HG02885 (cell line): Measurements from ENCODE around the gene TPM1.

ENCODE experiments used
- ATAC-seq: cut with Tn5 transposase; IDR thresholded peaks from one replicate; pipeline ENCODE4 v1.9.1; 2021; ENCODE audit warnings: mild to moderate bottlenecking; ENCODE audit not compliant: unreplicated experiment, poor library complexity

Gene TPM1

DNA sequence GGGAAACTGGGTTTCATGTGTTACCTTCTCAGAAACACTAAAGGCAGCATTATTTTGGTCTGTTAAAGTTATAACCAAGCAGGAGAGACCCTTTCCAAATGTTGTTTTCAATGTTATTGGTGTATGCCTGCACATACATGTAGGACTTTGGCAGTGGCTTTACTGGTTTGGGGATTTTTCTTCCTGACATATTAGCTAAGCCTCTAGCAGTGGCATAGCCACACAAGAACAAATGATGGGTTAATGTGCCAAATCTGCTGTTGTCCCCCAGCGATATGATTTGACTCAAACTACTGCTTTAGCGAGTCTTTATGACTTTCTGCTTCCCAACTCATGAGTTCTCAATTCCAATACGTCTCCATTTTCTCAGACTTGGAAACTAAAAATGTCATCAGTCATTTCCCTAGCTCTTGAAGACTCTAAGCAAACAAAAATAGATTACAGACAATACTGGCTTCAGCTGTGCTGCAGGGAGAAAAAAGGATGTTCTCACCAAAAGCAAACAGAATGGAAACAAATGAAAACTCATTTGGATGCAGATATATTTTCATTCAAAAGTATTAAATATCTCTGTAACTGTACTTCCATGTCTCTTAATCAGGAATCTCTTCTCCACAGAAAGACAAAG is 29.6 kb downstream of the TPM1 start:
- ATAC-seq, result no peak

DNA sequence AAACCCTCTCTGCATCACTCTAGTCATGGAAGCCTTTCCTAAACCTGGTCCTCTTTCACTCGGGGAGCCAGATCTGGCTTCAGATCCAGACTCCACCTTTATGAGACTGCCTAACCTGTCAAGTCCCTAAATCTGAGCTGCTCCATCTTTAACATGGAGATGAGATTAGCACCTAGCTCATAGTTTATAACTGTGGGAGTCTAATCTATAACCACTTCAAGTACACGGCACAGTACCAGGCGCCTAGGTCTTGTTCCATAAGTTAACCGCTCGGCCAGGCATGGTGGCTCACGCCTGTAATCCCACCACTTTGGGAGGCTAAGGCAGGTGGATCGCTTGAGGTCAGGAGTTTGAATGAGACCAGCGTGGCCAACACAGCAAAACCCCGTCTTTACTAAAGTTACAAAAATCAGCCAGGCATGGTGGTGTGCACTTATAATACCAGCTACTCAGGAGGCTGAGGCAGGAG is 30.3 kb downstream of the TPM1 start:
- no peak for ATAC-seq

GRCh38 chr15:63073497-63074172 is 31.1 kb downstream of the TPM1 start:
- no peak for ATAC-seq

DNA sequence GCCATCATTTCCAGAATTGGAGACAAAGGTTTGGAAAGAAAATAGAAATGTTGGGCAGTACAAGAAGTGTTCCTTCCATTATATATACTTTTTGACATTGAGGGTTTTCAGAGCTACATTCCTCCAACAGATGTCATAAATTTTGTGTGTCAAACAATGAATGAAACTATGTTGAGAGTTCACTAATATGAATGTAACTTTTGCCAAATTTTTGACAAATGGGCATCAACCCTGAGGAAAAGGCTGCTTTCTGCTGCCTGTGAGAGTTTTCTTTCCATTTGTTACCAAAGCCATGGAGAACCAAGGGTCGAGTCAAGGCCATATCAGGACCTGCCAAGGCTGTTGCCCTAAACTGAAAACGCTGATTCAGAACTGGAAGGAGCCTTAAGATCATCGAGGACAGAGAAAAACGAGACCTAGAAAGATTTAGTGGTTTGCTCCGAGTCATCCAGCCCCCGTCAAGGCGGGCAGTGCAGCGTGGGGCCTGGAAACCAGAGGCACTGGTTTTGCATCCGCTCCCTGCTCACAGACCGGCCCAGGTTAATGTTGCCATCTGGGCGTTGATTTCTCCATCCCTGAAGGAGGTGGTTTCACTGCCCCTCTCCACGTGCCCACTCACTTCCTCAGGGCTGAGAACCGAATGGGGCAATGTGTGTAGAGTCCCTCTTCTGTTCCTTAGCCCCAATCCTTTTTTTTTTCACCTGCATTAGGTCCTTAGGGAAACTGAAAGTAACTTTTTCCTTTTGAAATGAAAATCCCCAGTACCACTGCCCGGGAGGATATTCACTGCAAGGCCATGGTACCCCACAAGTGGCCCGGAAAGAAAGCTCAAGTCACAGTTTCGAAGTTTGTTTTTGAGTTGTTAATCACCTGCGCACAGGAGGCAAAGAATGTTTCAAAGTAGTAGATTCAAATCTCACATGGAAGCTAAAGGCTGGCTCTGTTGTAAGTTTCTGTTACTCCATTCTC is 32.8 kb downstream of the TPM1 start:
- no peak for ATAC-seq

GRCh38 chr15:63075984-63076713 is 33.6 kb downstream of the TPM1 start:
- no peak for ATAC-seq

- no peak for ATAC-seq
Observed at GRCh38 chr15:63076714-63077046, 34.1 kb downstream of the TPM1 start.

- ATAC-seq, result no peak
Observed at GRCh38 chr15:63077952-63078351, 35.4 kb downstream of the TPM1 start.

GRCh38 chr15:63079947-63080626 is 37.5 kb downstream of the TPM1 start:
- no peak for ATAC-seq

GRCh38 chr15:63080634-63081250 is 38.2 kb downstream of the TPM1 start:
- no peak for ATAC-seq

GRCh38 chr15:63082366-63082765 is 39.8 kb downstream of the TPM1 start:
- ATAC-seq, result no peak

GRCh38 chr15:63083044-63083443 is 40.5 kb downstream of the TPM1 start:
- no peak for ATAC-seq

DNA sequence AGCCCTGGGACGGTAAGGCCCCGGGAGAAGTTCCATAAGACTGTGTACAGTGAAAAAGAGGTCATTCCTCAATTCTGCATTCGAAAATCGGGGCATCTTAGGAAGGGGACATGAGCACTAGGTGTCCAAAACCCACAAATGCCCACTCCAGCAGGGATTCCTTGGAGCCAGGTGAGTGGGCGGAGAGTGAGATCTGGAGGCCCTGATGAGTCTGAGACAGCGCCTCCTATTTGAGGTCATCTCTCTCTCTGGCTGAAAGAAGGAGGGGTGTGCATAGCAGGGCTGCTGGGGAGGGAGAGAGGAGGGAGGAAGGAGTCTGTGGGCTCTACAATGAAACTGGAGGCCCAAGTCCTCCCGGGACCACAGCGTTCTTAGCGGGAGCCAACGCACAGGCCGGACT is 41.0 kb downstream of the TPM1 start:
- ATAC-seq, result no peak

DNA sequence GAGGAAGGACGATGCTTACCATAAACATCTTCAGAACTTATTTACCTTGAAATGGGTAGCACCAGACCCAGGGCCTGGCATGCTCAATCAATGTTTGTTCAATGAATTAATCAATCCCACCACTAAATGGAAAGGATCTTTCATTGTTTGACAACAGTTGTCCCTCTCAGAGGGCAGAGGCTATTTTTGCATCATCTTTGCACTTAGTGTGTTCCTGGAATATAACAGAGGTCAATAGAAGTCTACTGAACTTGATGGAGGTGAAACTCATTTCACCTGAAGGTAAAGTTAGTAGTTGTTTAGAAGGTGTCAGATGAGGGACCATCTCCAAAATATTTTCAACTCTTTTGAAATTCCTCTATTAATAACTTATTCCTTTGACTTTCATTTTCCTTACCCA is 42.3 kb downstream of the TPM1 start:
- no peak for ATAC-seq

GRCh38 chr15:63085289-63085688 is 42.7 kb downstream of the TPM1 start:
- no peak for ATAC-seq

- ATAC-seq, result no peak
Observed at GRCh38 chr15:63086271-63086670, 43.7 kb downstream of the TPM1 start.

DNA sequence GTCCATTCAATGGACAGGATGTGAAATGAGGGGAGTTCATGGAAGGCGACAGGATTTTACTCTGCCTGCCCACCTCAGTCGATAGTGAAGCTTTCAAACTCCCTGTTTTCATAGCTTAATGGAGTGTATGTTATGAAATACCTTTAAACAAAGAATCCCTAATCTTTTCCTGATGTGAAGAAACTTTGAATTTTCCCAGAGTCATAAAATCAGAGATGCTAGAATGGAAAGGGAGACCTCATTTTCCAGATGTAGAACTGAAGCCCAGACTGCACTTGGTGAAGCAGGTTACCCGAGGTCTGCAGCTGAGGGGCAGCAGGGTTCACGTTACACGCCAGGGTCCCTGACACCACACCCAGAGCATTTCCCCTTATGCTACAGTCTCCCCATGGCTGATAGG is 44.4 kb downstream of the TPM1 start:
- ATAC-seq, result no peak

- no peak for ATAC-seq
Observed at GRCh38 chr15:63088533-63089245, 46.1 kb downstream of the TPM1 start.

DNA sequence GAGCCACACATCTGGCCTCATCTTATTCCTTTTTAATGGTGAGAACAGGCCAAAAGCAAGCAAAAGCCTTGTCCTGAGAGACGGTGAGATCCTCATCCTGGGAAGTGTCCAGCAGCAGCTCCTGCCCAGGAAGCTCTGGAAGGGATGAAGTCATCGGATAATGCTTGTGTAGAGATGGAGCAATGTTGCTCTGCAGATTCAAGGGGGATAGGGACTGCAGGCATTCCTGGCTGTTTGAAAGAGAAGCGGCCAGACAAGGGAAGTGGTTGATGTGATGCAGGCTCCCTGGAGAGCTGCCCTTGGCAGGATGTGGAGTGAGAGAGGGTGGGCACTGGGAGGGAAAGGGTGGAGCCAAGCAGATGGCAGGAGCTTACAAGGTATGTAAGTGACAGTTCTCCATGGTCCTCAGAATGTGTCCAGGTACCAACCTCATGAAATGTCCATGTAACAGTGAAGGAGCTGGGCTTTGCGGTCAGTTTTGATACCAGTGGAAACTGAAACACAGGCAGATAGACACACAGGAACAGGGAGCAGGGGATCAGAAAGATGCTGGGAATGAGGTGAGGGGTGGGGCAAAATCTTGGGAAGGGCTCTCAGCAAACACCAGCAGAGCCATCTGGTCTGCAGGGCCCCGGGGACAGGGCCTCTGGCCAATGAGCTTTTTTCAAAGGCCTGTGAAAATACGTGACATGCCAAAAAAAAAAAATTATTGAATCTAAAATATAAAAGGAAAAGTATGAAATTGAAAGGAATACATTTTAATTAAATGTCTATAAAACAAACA is 46.9 kb downstream of the TPM1 start:
- ATAC-seq, result no peak
